Activated CD4-positive, alpha-beta T cell treated with anti-CD3 and anti-CD28 coated beads, Interleukin-2, amount 10 ng/mL, durations not matched to agents 7 days and 5 days (primary cell): ENCODE results near the gene CEP55. TPM values are rescaled to one million over a fixed set of nuclear protein-coding genes. Genes with fewer than 3 reads are reported as not detected.

Experiments
- CTCF ChIA-PET: fragments of 350-600 bp; sonication (Branson Sonifier 250); formaldehyde crosslinking; loops from one replicate; lab custom pipeline; 2021; ENCODE audit warnings: antibody characterized with exemption; lab: Charles Lee
- POLR2A ChIA-PET: fragments of 350-600 bp; sonication (Branson Sonifier 250); formaldehyde crosslinking; loops from one replicate; lab custom pipeline; 2021; ENCODE audit warnings: antibody characterized with exemption; lab: Charles Lee
- DNase-seq: peaks from one replicate; pipeline ENCODE4 v3.0.0-alpha.2; 2020
- H3K27ac Mint-ChIP-seq: one replicate; pipeline ENCODE4 v1.8.0; 2021; ENCODE audit warnings: mild to moderate bottlenecking, moderate library complexity, mixed read lengths
- H3K27me3 Mint-ChIP-seq: one replicate; pipeline ENCODE4 v1.8.0; 2021; ENCODE audit warnings: mixed read lengths
- H3K36me3 Mint-ChIP-seq: one replicate; pipeline ENCODE4 v1.8.0; 2021; ENCODE audit warnings: low read depth, mixed read lengths
- H3K4me1 Mint-ChIP-seq: one replicate; pipeline ENCODE4 v1.8.0; 2021; ENCODE audit warnings: mixed read lengths
- H3K4me3 Mint-ChIP-seq: one replicate; pipeline ENCODE4 v1.8.0; 2021; ENCODE audit warnings: mild to moderate bottlenecking, moderate library complexity, mixed read lengths
- H3K9me3 Mint-ChIP-seq: one replicate; pipeline ENCODE4 v1.8.0; 2021; ENCODE audit warnings: mixed read lengths
- total RNA-seq, 2 experiments: library from RNA; stranded (reverse); gene quantifications; one replicate each; pipeline ENCODE4 v1.2.3, GENCODE V29; 2021

Gene CEP55
- total RNA-seq, 2 experiments from 2014 or later = 77.5 to 92.3 TPM

DNA sequence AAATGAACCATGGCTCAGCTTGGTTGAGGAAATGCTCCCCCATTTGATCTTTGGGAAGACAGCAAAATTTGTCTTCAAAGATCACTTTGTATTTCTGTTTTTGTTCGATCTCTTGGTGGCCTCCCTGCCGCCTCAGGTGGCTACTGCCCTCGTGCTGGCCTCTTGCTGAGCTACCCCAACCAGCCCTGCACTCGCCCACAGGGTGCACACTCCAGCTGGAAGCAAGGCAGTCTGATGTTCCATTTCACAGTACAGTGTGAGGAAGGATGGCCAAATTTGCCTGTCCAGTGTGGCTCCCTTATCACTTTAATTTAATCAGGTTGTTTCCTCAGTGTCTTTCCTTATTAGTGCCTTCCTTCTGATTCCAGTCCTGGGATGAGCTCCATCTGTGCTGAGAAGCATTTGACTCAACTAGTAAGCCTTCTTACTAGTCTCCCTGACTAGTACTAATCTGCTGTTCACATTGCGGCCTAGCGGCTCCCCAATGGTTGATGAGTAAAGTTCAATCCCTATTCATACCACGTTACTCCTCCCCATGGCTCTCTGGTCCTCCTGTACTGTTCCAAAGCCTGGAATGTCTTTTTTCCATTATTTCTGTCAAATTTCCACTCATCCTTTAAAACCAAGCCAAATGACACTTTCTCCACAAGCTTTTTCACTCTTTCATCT, 22.5 kb upstream of the CEP55 start:
- peaks cover 6% of the 10 kb centered on the region for H3K9me3 Mint-ChIP-seq
- H3K27me3 Mint-ChIP-seq = no peaks in the 10 kb centered on the region
- CTCF ChIA-PET = interaction anchor here (1.8 to 3.8 kb wide), 2 partner anchors 22 to 98 kb away, joined by 7 to 20 read pairs; no protein-coding TSS in a partner anchor
- no peak overlapping the region for H3K27ac Mint-ChIP-seq
- no peak overlapping the region for H3K4me3 Mint-ChIP-seq
- POLR2A ChIA-PET = no interaction called here
- DNase-seq = no peak
- no peaks in the 10 kb centered on the region for H3K4me1 Mint-ChIP-seq
- H3K36me3 Mint-ChIP-seq = no peaks in the 10 kb centered on the region

- Mint-ChIP-seq H3K4me1 (no peaks in the 10 kb centered on the region), H3K27ac (no peak overlapping the region), H3K4me3 (no peak overlapping the region), H3K27me3 (no peaks in the 10 kb centered on the region), H3K9me3 (peaks cover 6% of the 10 kb centered on the region), H3K36me3 (no peaks in the 10 kb centered on the region)
- DNase-seq = no peak
- POLR2A ChIA-PET = no interaction called here
- CTCF ChIA-PET = interaction anchor here (0.7 to 3.8 kb wide), 4 partner anchors 11 to 99 kb away, joined by 4 to 20 read pairs (median 5); no protein-coding TSS in a partner anchor
Observed at GRCh38 chr10:93475227-93475626, 21.2 kb upstream of the CEP55 start.

DNA sequence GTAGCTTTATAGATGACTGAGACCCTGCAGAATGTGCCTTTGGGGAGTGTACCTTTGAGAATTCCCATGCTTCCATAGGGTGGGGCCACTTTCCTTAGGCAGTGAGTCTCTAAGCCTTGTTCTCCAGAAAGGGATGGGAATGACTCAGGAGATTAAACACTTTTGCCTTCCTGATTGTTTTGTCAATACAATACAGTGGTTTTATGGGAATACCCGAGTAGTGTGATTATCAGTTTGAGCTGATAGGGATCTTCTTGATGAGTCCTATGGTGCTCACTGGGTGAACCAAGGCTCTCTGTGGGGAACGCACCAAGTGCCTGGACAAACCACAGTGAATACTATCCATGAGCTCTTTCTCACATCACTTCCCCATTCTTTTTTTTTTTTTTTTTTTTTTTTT, 20.5 kb upstream of the CEP55 start:
- H3K27ac Mint-ChIP-seq = no peak overlapping the region
- POLR2A ChIA-PET = no interaction called here

GRCh38 chr10:93476756-93477155, 19.7 kb upstream of the CEP55 start:
- H3K27me3 Mint-ChIP-seq = peaks cover 5% of the 10 kb centered on the region
- peaks cover 6% of the 10 kb centered on the region for H3K4me1 Mint-ChIP-seq
- no peak overlapping the region for H3K4me3 Mint-ChIP-seq
- DNase-seq = no peak
- H3K9me3 Mint-ChIP-seq = no peaks in the 10 kb centered on the region
- no peak overlapping the region for H3K27ac Mint-ChIP-seq
- ChIA-PET POLR2A (no interaction called here), CTCF (interaction anchor here (3.8 kb wide), 1 partner anchor 100 kb away, joined by 20 read pairs; no protein-coding TSS in a partner anchor)
- H3K36me3 Mint-ChIP-seq = no peaks in the 10 kb centered on the region

More for the DNA sequence above, 20.5 kb upstream of the CEP55 start:
- no peak overlapping the region for H3K4me3 Mint-ChIP-seq
- H3K4me1 Mint-ChIP-seq = no peaks in the 10 kb centered on the region
- H3K36me3 Mint-ChIP-seq = no peaks in the 10 kb centered on the region
- no peak for DNase-seq
- CTCF ChIA-PET = interaction anchor here (1.1 to 3.8 kb wide), 3 partner anchors 14 to 100 kb away, joined by 4 to 20 read pairs (median 5); no protein-coding TSS in a partner anchor
- peaks cover 3% of the 10 kb centered on the region for H3K9me3 Mint-ChIP-seq
- no peaks in the 10 kb centered on the region for H3K27me3 Mint-ChIP-seq

- Mint-ChIP-seq H3K4me3 (no peak overlapping the region), H3K27ac (no peak overlapping the region), H3K36me3 (no peaks in the 10 kb centered on the region), H3K27me3 (peaks cover 5% of the 10 kb centered on the region), H3K9me3 (no peaks in the 10 kb centered on the region), H3K4me1 (peaks cover 13% of the 10 kb centered on the region)
- ChIA-PET CTCF (interaction anchor here (1.0 to 9.6 kb wide), 2 partner anchors 16 to 101 kb away, joined by 3 to 109 read pairs; no protein-coding TSS in a partner anchor), POLR2A (no interaction called here)
- DNase-seq = no peak
Observed at GRCh38 chr10:93478873-93479272, 17.5 kb upstream of the CEP55 start.

- no peaks in the 10 kb centered on the region for H3K36me3 Mint-ChIP-seq
- H3K27me3 Mint-ChIP-seq = peaks cover 9% of the 10 kb centered on the region
- peaks cover 13% of the 10 kb centered on the region for H3K4me1 Mint-ChIP-seq
- H3K9me3 Mint-ChIP-seq = no peaks in the 10 kb centered on the region
- no peak for DNase-seq
- POLR2A ChIA-PET = no interaction called here
- H3K4me3 Mint-ChIP-seq = peak overlapping the region; percentile 75
- CTCF ChIA-PET = interaction anchor here (0.7 to 9.6 kb wide), 17 partner anchors 11 to 464 kb away, joined by 3 to 109 read pairs (median 7); partner anchors contain the start of gene CEP55
- peak overlapping the region; percentile 82 for H3K27ac Mint-ChIP-seq
Observed at GRCh38 chr10:93481637-93482144, 14.7 kb upstream of the CEP55 start.

GRCh38 chr10:93482145-93482834, 14.1 kb upstream of the CEP55 start, which contains the start of gene MYOF:
MYOF (minus strand) TSS chr10:93482334; CDS start chr10:93482194, 140 bp downstream.
- Mint-ChIP-seq H3K4me3 (peak within 1 kb of the TSS; percentile 75), H3K27ac (peak within 1 kb of the TSS; percentile 82), H3K36me3 (no peaks in the 10 kb centered on the region), H3K4me1 (peaks cover 13% of the 10 kb centered on the region), H3K27me3 (peaks cover 9% of the 10 kb centered on the region), H3K9me3 (no peaks in the 10 kb centered on the region)
- ChIA-PET CTCF (interaction anchor here (0.7 to 9.6 kb wide), 20 partner anchors 10 to 465 kb away, joined by 3 to 109 read pairs (median 6); partner anchors contain the start of gene CEP55), POLR2A (interaction anchor here (0.6 kb wide), 1 partner anchor 581 kb away, joined by 13 read pairs; no protein-coding TSS in a partner anchor)
- peak; percentile 70 for DNase-seq

DNA sequence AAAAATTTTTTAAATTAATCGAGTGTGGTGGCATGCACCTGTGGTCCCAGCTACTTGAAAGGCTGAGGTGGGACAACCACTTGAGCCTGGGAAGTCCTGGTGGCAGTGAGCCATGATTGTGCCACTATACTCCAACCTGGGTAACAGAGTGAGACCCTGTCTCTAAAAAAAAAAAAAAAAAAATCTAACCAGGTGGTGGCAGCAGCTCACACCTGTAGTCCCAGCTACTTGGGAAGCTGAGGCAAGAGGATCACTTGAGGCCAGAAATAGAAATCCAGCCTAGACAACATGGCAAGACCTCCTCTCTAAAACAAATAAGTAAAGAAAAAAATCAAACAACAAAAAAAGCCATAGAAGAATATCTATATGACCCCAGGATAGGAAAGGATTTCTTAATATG, 10.7 kb upstream of the CEP55 start:
- no peaks in the 10 kb centered on the region for H3K9me3 Mint-ChIP-seq
- POLR2A ChIA-PET = interaction anchor here (0.6 kb wide), 1 partner anchor 10 kb away, joined by 3 read pairs; no protein-coding TSS in a partner anchor
- peaks cover 13% of the 10 kb centered on the region for H3K27me3 Mint-ChIP-seq
- CTCF ChIA-PET = interaction anchor here (0.6 to 9.6 kb wide), 3 partner anchors 11 to 152 kb away, joined by 5 to 109 read pairs (median 5); no protein-coding TSS in a partner anchor
- no peak for DNase-seq
- no peaks in the 10 kb centered on the region for H3K36me3 Mint-ChIP-seq
- no peak overlapping the region for H3K4me3 Mint-ChIP-seq
- H3K27ac Mint-ChIP-seq = no peak overlapping the region
- peaks cover 13% of the 10 kb centered on the region for H3K4me1 Mint-ChIP-seq

DNA sequence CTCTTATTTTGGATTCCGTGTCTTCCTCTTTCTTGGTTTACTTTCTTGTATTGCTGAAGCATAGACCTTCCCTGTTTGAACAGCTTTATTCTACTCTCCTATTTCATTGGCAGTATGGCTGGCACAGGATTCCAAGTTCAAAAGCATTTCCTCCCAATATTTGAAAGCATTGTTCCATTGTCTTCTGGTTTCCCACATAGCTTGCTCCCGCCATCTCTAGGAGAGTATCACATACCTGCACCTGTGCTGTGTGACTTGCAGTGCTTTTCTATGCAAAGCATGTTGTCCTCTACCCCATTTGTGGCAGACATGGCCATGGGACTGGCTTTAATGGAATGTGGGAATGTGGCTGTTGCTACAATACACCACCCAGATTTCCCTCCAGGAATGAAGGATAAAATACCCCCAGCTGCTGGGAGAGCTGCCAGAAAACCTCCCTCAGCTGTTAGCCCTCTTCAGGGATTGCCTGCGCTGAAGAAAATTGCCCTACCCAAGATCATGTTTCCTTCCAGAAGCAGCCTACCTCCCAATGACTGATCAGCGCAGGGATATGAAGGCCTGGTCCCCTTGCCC, 7.4 kb upstream of the CEP55 start:
- POLR2A ChIA-PET = no interaction called here
- H3K36me3 Mint-ChIP-seq = no peaks in the 10 kb centered on the region

DNA sequence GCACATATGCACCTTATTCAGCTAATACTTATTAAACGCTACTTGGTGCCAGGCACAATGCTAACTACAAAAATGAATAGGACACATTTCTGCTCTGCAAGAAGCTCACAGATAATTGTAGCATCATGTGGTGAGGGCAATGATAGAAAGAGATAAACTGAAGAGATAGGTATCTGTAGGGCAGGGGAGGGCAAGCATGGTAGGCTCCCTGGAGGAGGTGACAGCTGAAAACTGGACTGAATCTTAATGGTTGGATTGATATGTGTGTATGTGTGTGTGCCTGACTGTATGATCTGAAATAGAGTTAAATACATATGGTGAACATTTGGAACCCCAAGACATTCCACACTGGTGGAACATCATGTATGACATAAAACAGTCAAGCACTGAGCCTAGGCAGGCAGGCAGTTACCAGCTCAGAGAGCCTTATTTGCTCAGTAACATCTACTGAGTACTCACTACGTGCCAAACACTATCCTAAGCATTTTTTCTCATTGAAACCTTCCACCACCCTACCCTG, 4.8 kb upstream of the CEP55 start:
- Mint-ChIP-seq H3K4me3 (no peak overlapping the region), H3K27me3 (peaks cover 4% of the 10 kb centered on the region), H3K9me3 (no peaks in the 10 kb centered on the region), H3K27ac (no peak overlapping the region), H3K4me1 (peaks cover 5% of the 10 kb centered on the region), H3K36me3 (no peaks in the 10 kb centered on the region)
- ChIA-PET POLR2A (no interaction called here), CTCF (interaction anchor here (1.6 to 5.7 kb wide), 4 partner anchors 11 to 211 kb away, joined by 3 to 36 read pairs (median 5); partner anchors contain the start of gene FRA10AC1)
- no peak for DNase-seq

More for the DNA sequence above, 7.4 kb upstream of the CEP55 start:
- Mint-ChIP-seq H3K27ac (no peak overlapping the region), H3K4me3 (no peak overlapping the region), H3K27me3 (peaks cover 8% of the 10 kb centered on the region), H3K4me1 (no peaks in the 10 kb centered on the region), H3K9me3 (no peaks in the 10 kb centered on the region)
- no peak for DNase-seq
- CTCF ChIA-PET = interaction anchor here (5.7 kb wide), 1 partner anchor 113 kb away, joined by 36 read pairs; no protein-coding TSS in a partner anchor

- Mint-ChIP-seq H3K4me1 (peaks cover 16% of the 10 kb centered on the region), H3K27ac (no peak overlapping the region), H3K4me3 (no peak overlapping the region), H3K36me3 (peaks cover 5% of the 10 kb centered on the region), H3K27me3 (peaks cover 4% of the 10 kb centered on the region), H3K9me3 (no peaks in the 10 kb centered on the region)
- no peak for DNase-seq
- ChIA-PET POLR2A (no interaction called here), CTCF (interaction anchor here (5.7 kb wide), 1 partner anchor 117 kb away, joined by 36 read pairs; no protein-coding TSS in a partner anchor)
Observed at GRCh38 chr10:93493162-93493561, 3.2 kb upstream of the CEP55 start.

DNA sequence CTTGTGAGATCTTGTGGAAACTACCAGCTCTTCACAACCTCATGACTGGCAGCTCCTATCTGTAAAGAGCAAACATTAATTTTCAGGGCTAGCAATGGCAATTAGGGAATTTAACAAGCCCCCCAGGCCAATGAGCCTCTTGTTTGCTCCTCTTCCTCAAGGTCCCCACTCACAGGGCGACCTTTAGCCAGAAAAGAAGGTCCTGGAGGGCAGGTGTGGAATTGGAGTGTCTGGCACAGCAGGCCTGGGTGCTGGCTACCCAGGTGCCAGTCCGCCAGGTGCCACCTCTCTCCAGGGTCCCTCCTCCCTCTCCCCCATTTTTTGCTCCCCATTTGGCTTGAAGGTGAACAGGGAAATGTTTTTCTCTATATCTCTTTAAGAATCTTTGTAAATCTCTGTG, 1.9 kb upstream of the CEP55 start:
- H3K36me3 Mint-ChIP-seq = peaks cover 12% of the 10 kb centered on the region
- DNase-seq = no peak
- H3K4me1 Mint-ChIP-seq = peaks cover 28% of the 10 kb centered on the region
- no peak overlapping the region for H3K4me3 Mint-ChIP-seq
- H3K27ac Mint-ChIP-seq = no peak overlapping the region
- no peaks in the 10 kb centered on the region for H3K9me3 Mint-ChIP-seq
- ChIA-PET POLR2A (no interaction called here), CTCF (interaction anchor here (1.1 kb wide), 1 partner anchor 12 kb away, joined by 3 read pairs; the partner anchor contains the start of gene MYOF)
- no peaks in the 10 kb centered on the region for H3K27me3 Mint-ChIP-seq
